HL-60 (cell line): ENCODE results near the gene DZIP3.

ENCODE experiments used
- GABPA ChIP-seq: IDR thresholded peaks from 2 replicates; pipeline ENCODE4 v1.6.1; 2012; ENCODE audit warnings: low read depth
- POLR2AphosphoS5 ChIP-seq: IDR thresholded peaks from 2 replicates; pipeline ENCODE4 v1.6.1; 2012; ENCODE audit warnings: low read depth
- SPI1 ChIP-seq: IDR thresholded peaks from 2 replicates; pipeline ENCODE4 v1.6.1; 2012; ENCODE audit warnings: low read depth, mild to moderate bottlenecking, borderline replicate concordance
- TF ChIP-seq, protein P1 (sequence below): IDR thresholded peaks from 2 replicates; pipeline ENCODE4 v1.6.1; 2012; ENCODE audit warnings: low read depth; ENCODE audit not compliant: insufficient replicate concordance
- TF ChIP-seq, protein P2 (sequence below): IDR thresholded peaks from one replicate; pipeline ENCODE4 v1.5.1; 2011; ENCODE audit warnings: low read length, control low read depth, inconsistent platforms; ENCODE audit not compliant: insufficient read depth

DNA sequence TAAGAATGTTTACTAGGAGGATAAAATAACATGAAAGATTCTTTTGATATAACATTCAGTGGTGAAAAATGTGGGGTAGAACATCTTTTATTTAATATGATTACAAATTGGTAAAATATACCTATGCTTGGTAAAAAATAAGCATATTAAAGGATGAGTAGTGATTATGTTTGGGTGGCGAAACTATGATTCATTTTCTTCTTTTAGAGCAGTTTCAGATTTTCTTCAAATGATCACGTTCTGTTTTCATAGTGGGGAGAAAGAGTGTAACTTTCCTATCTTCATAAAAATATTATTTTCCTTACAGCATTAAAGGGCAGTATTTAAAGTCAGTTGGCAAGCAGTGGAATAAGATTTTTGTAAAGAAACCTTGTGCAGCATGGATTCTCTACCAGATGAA, 15.5 kb downstream of the DZIP3 start:
- TF ChIP-seq, protein P1, sequence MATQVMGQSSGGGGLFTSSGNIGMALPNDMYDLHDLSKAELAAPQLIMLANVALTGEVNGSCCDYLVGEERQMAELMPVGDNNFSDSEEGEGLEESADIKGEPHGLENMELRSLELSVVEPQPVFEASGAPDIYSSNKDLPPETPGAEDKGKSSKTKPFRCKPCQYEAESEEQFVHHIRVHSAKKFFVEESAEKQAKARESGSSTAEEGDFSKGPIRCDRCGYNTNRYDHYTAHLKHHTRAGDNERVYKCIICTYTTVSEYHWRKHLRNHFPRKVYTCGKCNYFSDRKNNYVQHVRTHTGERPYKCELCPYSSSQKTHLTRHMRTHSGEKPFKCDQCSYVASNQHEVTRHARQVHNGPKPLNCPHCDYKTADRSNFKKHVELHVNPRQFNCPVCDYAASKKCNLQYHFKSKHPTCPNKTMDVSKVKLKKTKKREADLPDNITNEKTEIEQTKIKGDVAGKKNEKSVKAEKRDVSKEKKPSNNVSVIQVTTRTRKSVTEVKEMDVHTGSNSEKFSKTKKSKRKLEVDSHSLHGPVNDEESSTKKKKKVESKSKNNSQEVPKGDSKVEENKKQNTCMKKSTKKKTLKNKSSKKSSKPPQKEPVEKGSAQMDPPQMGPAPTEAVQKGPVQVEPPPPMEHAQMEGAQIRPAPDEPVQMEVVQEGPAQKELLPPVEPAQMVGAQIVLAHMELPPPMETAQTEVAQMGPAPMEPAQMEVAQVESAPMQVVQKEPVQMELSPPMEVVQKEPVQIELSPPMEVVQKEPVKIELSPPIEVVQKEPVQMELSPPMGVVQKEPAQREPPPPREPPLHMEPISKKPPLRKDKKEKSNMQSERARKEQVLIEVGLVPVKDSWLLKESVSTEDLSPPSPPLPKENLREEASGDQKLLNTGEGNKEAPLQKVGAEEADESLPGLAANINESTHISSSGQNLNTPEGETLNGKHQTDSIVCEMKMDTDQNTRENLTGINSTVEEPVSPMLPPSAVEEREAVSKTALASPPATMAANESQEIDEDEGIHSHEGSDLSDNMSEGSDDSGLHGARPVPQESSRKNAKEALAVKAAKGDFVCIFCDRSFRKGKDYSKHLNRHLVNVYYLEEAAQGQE = no peak
- TF ChIP-seq, protein P2, sequence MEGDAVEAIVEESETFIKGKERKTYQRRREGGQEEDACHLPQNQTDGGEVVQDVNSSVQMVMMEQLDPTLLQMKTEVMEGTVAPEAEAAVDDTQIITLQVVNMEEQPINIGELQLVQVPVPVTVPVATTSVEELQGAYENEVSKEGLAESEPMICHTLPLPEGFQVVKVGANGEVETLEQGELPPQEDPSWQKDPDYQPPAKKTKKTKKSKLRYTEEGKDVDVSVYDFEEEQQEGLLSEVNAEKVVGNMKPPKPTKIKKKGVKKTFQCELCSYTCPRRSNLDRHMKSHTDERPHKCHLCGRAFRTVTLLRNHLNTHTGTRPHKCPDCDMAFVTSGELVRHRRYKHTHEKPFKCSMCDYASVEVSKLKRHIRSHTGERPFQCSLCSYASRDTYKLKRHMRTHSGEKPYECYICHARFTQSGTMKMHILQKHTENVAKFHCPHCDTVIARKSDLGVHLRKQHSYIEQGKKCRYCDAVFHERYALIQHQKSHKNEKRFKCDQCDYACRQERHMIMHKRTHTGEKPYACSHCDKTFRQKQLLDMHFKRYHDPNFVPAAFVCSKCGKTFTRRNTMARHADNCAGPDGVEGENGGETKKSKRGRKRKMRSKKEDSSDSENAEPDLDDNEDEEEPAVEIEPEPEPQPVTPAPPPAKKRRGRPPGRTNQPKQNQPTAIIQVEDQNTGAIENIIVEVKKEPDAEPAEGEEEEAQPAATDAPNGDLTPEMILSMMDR = no peak
- TF ChIP-seq POLR2AphosphoS5 = no peak
- TF ChIP-seq GABPA = no peak
- no peak for TF ChIP-seq SPI1
